Measurements from ENCODE around the gene EHD1.

Gene EHD1

DNA sequence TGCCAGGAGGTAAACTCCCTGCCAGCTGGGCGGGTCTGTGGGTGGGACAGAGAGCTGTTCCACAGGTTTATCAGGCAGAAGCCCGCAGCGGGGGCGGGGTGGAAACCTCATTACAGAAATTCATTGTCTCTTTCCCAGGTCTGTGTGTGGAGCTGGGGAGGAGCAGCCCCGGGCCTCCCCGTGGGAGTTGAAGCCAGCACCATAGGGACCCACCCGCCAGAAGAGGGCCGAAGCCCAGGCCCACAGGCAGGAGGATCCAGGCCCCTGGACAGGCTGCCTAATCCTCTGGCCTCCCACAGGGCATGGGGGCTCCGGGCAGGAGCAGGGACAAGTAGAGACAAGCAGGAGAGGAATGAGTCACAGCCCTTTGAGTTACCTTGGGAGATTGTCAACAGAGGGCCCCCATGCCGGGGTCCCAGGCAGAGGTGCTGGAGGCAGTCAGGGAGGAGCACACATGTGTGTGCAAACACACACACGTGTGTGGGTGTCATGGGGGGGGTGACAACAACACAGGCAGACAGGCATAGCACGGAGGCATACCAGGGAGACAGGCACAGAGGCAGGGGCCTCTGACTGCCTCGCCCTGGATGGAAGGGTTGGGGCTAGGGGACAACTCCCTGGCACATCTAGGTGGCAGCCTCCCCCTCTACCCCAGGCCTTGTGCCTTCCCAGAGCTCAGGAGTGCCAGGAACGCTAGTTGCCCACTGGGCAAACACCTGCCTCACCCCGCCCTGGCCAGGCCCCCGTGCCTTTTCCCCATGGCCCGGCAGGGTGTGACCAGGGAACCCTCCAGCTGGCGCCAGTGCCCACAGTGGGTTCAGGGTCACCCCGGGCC, 35.4 kb downstream of the EHD1 start:
- DNase-seq, result no peak

DNA sequence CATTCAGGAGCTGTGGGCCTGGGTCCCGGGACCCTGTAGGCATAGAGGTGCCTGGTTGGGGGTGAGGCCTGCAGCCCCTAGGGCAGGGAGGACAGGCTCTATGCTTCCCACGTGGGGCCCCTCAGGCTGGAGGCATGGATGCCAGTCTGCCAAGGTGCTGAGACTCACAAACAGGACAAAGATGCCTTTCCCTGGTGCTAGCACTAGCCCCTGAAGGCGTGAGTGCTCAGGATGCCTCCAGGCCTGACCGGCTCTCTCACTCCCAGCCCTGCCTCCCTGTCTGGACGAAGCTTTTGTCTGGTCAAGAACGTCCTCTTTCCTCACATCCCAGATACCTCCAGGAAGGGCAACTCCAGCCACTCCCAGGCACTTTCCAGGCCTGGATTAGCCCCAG, 36.1 kb downstream of the EHD1 start:
- DNase-seq, result no peak

DNA sequence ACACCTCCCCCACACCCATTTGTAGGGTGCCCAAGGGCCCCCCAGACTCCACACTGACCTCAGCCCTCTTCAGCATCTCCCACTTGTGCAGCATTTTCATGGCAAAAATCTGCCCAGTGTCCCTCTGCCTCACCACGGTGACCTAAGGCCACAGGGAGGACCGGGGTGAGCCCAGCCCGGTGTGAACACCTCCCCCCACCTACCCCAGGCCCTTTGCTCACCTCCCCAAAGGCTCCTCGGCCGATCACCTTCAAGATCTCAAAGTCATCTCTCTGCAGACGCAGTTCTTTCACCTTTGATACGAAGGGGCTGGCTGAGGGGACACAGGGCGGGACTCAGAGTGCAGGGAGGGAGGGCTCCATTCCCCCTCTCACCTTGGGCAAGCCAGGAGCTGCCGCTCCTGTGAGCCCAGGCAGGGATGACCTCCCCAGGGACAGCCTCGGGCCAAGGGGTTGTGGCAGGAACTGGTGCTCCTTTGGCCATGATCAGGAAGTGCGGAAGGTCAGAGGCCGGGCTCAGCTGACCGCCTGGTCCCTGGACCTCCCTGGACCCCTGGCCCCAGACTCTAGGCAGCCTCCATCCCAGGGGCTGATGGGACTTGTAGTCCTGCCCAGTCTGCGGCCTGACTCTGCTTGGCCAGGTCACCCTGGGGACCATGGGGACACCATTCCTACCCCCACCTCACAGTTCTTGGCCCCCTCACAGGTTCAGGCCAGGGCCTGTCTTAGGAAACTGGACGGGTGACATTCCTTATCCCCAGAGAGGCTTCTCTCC, 36.6 kb downstream of the EHD1 start:
- DNase-seq, result no peak

DNA sequence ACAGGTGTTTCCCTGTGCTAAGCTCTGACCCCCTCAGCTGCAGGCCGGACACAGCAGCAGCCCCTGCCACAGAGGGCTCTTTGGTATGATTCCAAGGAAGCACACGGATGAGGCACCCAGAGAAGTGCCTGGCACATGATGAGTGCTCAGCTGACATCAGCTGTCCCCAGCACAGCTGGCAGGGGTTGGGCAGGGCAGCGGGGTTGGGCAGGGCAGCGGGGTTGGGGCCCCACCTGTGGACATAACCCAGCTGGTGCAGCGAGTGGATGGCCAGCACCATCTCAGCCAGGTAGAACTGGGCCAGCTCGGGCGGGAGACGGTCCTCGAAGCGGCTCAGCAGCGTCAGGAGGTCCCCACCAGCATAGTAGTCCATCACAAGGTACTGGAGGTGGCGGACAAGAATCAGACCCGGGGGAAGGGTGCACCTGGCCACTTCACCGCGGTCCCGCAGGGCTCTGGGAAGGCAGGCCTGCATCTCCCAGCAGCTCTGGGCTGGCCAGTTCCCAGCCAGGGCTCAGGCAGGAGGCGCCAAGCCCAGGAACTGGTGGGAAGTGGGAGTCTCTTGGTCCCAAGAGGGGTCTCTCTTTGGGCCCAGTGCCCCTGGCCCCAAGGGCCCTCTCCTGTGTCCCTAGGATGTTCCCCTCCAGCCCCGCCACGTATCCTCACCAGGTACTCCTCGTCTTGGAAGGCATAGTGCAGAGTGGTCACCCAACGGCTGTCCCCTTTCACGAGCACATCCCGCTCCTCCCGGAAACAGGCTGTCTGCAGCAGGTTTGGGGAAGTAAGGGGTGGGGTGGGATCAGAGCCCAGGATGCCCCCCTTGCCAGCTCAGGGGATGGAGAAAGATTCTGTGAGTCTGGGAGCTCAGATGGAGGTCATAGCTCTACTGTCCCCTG, 38.3 kb downstream of the EHD1 start:
- DNase-seq, result no peak

DNA sequence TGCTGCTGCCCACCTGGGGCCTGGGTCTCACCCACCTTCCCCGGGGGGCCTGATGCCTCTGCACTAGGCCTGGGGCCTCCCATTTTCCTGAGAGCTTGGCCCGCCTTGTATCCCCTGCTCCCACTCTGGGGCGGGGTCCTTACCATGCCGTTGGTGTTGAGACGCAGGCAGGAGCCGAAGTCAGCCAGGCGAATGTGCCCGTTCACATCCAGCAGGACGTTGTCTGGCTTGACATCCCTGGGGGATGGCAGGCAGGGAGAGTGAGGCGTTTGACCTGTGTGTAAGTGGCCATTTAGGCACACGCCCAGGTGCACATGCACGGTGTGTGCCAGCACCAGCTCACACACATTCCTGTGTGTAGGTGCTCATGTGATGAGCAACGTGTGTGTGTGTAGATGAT, 39.1 kb downstream of the EHD1 start:
- no peak for DNase-seq

DNA sequence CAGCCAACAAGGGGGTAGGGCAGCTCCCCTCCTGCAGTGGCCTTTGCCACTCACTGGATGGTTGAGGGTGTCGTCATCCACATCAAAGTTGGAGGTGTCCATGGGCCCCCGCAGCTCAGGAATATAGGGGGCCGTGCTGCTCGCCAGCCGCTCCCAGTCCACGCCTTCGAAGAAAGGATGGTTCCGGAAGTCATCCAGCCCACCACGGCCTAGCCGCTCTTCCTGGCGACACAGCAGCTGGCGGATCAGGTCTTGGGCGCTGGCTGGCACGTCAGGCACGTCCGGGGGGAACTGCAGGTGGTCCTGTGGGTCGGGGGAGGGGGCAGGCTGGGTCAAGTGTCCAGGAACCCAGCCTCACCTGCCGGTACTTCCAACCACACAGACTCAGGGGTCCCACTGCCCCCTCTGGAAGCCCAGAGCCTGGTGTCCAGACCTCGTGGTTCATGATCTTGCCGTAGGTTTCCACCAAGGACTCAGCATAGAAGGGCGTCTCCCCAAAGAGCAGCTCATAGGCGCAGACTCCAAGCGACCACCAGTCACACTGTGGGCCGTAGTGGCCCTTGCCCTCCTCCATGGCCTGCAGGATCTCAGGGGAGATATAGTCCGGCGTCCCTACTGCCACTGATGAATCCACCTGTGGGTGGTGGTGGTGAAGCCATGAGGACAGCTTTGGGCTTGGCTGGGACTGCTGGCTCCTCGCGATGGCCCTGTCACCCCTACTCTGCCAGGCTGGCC, 39.7 kb downstream of the EHD1 start:
- DNase-seq, result no peak

DNA sequence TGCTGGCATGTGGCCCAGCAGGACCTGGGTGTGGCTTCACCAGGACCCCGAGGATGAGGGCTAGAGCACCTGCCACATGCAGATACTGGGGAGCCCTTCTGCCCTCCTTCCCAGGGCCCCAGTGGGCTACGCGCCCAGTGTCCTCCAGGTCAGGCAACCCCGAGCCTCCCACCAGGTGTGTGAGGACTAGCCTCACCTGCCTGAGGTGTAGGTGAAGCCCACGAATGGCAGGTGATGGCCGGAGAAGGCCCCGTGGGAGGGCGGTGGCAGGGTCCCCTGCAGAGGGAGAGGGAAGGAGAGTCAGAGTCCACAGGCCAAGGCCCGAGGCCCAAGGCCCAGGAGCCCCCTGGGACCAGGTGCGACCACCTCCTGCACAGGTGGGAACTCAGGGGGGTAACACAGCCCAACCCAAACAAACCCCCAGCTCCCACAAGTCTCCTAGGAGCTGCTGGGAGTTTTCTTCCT, 40.5 kb downstream of the EHD1 start:
- DNase-seq, result no peak

DNA sequence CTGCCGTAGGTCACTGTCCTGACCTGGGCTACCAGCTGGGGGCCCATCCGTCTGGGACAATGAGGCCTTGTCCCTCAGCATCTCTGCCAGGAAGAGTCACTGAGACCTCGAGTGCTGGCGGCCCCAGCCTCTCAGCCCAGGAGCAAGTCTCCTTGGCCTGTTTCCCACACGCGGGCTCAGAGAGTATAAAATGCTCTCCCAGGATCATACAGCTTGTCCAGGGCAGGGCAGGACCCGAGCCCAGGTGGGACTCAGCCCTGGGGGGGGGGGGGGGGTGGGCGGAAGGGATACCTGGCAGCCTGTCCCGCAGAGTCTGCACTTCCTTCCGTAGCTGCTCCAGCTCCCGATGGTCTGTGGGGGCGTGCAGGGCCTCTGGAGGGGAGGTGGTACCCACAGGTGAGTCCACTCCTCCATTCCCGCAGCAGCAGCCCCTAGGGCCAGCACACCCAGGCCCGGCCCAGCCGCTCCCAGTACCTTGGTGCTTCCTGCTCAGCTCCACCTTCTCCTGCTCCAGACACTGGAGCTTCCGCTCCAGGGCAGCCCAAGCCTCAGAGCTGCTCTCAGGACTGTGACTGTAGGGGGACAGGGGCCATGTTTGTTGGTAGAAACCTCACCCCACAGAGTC, 41.9 kb downstream of the EHD1 start:
- no peak for DNase-seq

DNA sequence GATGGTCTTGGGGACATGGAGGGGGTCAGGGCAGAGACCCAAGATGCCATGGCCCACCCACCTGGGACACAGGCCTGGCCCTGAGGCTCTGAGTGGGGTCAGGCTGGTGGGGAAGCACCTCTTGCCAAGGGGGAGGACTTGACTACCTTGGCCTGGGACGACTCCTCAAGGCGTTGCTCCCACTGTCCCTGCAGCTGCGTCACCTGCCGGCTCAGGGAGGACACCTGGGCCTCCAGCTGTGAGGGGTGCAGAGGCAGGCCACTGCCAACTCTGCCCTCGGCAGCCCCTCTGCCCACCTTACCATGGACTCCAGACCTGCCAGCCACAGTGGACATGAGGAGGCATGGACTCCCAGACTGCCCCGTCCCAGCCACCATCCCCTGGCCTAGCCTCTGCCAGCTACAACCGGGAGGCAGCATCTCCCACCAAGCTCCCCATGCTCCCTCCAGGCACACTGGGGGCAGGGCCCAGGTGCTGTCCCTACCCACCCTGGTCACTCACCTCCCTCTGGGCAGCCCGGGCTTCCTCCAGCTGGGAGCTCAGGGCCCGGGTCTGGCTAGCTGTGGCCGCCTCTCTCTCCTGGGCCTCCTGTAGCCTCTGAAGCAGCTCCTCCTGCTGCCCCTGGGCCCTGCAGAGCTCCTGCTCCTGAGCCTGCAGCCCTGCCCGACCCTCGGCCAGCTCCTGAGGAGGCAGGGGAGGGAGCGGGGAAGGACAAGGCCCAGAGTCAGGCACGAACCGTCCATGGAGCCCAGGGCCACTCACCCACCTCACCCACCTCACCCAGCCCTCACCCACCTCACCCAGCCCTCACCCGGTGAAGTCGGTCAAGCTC, 42.6 kb downstream of the EHD1 start:
- DNase-seq, result no peak

DNA sequence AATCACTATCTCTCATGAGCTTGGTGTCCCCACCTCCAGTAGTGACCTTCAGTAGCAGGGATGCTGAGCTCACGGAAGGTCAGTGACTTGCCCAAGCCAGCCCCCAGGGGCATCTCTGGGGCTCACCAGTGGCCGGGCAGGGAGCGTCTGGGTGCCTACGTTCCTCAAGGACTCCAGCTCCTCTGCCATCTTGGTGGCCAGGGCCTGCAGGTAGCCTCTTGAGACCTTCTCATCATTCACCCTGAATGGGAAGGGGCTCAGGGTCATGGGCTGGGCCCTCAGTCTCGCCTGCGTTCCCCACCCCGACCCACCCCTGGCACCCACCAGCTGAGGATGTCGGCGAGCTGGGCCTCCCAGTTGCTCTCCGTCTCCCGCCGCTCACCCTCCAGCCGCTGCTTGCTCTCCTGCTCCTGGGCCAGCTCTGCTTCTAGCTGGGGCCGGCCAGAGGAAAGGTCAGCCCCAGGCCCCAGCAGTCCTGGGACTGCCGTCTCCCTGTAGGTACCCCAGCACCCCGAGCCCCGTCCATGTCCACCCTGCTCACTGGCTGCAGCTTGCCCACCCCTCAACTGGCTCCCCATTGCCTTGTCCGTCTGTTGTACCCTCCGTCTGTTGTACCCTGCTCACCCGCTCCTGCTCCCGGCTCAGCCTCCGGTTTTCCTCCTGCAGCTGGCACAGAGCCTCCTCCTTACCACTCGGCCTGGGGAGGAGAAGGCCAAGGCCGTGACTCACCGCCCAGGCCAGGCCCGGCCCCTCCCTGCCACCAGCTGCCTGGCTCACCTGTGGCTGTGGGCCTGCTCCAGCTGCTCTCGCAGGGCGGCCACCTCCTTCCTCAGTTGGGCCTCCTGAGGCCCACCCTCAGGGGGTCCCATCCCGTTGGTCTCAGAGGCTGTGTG, 43.5 kb downstream of the EHD1 start:
- DNase-seq, result no peak

DNA sequence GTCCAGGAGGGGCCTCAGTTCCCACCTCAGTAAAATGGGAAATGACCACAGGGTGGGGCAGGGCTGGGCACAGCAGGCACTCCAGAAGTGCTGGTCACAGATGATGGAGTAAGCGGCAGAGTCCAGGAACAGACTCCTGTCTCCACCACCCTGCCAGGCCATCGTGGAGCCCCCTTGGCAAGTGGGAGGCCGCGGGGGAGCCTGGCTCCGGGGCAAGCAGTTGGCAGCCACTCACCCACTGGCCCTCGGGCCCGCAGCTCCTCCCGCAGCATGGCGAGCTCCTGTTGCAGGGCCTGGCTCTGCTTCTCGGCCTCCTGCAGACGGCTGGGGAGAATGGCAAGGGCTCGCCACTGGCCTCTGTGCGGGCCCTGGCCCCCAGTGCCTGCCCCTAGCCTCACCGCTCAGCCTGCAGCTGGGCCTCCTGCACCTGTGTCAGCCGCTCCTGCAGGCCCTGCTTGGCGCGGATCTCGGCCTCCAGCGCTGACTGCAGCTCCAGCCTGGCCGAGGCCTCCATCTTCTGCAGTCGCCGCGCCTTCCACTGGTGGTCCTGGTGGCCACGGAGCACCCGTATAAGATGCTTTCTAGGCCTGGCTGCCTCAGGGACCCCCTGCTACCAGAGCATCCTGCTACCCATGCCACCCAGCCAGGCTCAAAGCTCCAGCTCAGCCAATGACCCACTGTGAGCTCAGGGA, 44.2 kb downstream of the EHD1 start:
- DNase-seq, result no peak

DNA sequence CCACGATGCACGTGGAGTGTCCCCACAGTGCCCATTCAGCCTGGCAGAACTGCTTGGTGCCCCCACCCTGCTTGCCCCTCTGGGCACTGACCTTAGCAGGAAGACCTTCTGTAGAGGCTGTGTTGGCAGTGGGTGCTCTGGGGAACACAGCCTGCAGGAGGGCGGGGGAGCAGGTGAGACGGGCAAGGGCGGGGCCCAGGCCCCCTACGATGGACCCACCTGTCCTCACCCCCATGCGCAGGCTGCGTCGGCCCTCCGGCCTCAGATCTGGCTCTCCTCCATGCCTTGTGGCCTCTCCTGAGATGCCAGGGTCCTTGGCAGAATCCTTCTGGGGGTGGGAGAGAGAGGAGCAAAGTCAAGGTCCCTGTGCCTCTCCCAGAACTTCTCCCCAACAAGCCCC, 44.9 kb downstream of the EHD1 start:
- no peak for DNase-seq

DNA sequence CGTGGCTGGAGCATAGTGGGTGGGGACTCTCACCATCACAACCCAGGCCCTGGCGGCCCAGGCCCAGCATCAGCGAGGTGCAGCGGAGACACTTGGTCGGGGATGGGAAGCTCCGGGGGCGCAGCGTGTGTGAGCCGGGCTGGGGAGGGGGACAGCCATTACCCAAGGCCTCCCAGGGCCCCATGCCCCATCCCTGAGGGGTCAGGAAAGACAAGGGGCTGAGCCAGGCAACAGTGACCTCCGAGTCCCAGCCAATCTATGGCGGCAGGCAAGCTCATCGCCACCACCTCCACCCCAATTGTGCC, 45.3 kb downstream of the EHD1 start:
- no peak for DNase-seq

DNA sequence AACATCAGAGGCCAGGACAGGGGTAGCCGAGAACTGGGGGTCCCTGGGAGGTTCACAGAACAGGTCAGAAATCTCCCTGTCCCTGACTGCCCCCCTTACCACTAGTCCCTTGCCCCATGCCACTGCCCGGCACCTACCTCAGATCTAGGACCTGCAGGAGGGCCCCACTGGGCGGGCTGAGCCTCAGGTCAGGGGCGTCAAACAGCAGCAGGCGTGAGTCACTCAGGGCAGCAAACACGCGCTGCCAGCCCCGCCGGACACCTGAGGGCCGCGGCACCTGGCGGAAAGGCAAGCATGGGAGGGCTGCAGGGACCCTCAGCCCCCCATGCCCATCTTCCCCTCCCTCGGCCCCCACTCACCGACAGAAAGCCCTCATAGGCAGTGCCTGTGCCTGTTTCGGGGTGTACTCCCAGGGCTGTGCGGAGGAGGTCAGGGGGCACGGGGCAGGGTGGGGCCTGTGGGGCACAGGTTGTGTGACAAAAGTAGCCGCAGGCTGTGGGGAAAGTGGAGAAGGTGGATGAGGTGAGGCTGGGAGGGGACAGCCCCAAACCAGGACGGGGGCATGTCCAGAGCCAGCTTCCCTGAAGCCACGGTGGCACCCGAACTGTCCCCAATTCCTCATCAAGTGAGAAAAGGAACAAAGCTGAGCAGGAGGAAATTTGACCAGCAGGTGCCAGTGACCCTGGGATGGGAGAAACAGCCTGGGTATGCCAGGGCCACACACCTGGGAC, 45.8 kb downstream of the EHD1 start:
- no peak for DNase-seq

DNA sequence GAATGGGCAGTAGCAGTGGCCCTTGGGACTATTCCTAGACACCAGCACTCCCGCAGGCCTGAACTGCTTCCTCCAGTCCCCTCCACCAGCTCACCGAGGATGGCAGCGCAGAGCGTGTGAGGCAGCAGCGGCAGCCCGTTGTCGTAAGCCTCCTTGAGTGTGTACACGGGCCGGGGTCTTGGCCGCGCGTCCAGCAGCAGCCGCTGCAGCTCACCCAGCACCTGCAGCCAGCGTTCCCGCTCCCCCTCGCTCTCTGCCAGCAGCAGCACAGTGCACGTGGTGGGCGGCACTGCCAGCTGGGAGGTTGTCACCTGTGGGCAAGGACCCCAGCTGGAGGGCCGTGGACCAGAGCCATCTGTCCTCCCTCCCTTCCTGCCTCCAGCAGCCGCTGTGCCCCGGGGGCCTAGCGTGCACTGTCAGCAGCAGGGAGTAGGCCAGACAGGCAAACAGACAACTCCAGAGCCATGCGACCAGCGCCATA, 47.0 kb downstream of the EHD1 start:
- DNase-seq, result no peak

DNA sequence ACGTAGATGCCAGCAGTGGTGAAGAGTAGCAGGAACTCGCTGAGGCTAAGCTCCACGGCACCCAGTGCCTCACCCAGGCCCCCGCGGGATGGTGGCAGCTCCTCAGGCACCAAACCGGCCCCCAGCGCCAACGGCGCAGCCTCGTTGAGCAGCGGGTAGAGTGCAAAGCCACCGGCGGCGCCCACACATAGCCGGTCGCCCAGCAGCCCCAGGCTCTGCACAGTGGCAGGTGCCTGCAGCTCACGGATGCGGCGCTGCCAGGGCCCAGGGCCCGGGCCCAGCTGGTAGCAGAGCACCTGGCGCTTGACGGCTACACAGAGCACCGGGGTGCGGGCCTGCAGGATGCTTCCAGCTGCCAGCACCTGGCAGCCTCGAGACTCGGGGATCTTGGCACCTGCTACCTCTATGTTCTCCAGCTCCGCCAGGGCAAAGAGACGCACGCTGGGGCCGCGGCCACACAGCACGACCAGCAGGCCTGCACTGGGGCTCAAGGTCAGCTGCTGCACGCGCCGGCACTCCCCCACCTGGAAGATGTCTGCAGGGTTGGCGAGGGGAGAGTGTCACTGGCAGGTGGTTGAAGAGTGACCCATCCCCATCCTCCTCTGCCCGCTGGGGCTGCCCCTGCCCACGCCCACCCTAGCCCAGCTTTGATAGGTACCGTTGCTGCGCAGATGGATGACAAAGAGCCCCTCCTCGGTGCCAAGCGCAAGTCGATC, 48.7 kb downstream of the EHD1 start:
- DNase-seq, result no peak

DNA sequence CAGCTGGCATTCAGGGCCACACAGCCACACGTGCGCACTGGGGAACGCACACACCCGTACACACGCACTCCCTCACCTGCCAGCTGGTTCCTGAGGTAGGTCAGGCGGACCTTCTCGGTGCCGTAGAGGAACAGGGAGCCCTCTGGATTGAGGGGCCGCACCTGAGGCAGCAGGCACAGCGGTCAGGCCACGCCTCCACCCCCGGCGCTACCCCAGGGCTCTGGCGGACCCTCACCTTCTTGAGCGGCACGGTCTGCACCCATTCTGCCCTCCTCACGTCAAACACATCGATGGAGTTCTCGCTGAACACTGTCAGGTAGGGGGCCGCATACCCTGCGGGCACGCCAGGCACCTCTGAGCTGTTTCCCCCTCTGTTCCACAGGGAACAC, 51.0 kb downstream of the EHD1 start:
- no peak for DNase-seq
